Stimulated activated CD8-positive, alpha-beta memory T cell treated with anti-CD3 and anti-CD28 coated beads, Interleukin-4, amount 100 ng/mL, for 1 hour (primary cell): ENCODE data around the gene MAGI1.
"Not testable (repeated sequence)": the region's sequence is repeated elsewhere in the genome, so short reads cannot be mapped to it uniquely, and the experiment has no call there.

Experiments
- DNase-seq, 2 donors: peaks; one replicate each; pipeline ENCODE4 v3.0.0-alpha.2; 2020; ENCODE audit warnings: low read depth in 2 of 2, low spot score in 1 of 2

Gene MAGI1

GRCh38 chr3:66041116-66041515 lies 2.4 kb upstream of the MAGI1 start:
- DNase-seq = no peak

GRCh38 chr3:66039590-66039887 lies 821 bp upstream of the MAGI1 start:
- DNase-seq = no peak

GRCh38 chr3:66038384-66038725 lies 363 bp downstream of the MAGI1 start:
- no peak for DNase-seq

GRCh38 chr3:66037986-66038369 lies 740 bp downstream of the MAGI1 start:
- no peak for DNase-seq

DNA sequence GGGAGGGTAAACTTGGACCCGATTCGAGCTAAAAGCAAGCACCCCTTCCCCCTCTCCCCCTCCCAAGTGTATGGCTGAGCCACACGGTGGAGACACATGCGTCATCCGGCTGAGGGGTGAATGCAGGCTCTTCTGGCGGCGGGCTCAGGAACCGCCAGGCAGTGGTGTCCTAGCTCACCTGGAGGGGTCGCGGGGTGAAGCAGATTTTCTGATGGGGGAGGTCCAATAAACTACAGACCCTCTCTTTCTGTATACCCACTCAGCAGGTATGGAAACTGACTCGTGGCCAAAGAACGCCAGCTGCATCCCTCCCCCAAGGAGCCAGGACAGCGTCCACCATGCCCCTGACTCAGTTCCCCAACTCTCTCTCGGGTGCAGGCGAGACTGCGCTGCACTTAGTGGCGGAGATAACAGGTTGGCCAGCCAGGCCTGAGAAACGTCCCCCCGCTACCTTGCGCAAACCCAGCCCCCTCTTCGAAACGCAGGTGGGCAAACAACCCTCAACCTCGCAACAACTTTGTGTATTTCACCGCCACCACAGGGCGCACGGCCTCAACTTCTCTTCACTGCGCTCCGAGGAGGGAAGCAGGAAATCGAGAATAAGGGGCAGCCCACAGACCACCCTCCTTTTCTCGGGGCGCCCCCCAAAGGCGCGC lies 1.3 kb downstream of the MAGI1 start:
- no peak for DNase-seq

GRCh38 chr3:66036586-66037148 lies 2.1 kb downstream of the MAGI1 start:
- DNase-seq = no peak

GRCh38 chr3:66035763-66036477 lies 2.8 kb downstream of the MAGI1 start:
- no peak for DNase-seq

GRCh38 chr3:66033241-66034138 lies 5.2 kb downstream of the MAGI1 start:
- no peak for DNase-seq

GRCh38 chr3:66031102-66031698 lies 7.5 kb downstream of the MAGI1 start:
- DNase-seq = no peak

GRCh38 chr3:66029443-66029842 lies 9.3 kb downstream of the MAGI1 start:
- no peak for DNase-seq

GRCh38 chr3:66029014-66029413 lies 9.7 kb downstream of the MAGI1 start:
- DNase-seq = no peak

- no peak for DNase-seq
Measured at GRCh38 chr3:66028457-66028856, 10.3 kb downstream of the MAGI1 start.

GRCh38 chr3:66027099-66027498 lies 11.6 kb downstream of the MAGI1 start:
- DNase-seq = not testable (repeated sequence)

- no peak for DNase-seq
Measured at GRCh38 chr3:66023738-66024385, 14.9 kb downstream of the MAGI1 start.

DNA sequence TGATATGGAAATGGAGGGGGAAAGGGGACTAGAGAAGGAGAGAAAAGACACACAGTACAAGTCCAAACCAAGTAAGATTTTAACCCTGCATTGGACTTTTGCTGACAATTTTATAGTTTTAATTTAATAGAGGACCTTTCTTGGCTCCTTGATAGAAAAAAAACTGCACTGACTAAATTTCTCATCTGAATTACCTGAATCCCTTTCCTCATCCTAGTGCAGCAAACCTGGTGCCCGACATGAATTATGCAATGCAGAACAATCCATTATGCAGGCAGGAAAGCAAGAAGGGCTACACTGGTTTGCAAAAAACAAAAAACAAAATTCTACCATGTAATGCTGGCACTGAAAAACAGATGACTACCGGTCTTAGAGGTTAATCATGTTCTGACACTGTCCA lies 15.5 kb downstream of the MAGI1 start:
- DNase-seq = no peak

- DNase-seq = no peak
Measured at GRCh38 chr3:66021731-66022131, 17.0 kb downstream of the MAGI1 start.

DNA sequence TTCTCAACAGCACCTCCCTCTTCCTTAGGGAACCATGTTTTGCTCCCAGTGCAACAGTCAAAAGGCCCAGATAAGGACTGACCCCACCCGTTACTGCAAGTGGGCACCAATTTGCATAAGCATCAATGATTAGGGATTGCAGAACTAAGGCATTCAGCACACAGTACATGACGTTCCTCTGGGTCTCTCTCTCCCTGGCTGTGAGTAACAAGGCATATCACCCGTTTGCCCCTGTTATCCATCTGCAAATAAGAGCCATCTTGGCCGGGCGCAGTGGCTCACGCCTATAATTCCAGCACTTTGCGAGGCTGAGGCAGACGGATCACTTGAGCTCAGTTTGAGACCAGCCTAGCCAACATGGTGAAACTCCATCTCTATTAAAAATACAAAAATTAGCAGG lies 18.8 kb downstream of the MAGI1 start:
- no peak for DNase-seq

- DNase-seq = no peak
Measured at GRCh38 chr3:66018057-66019033, 20.4 kb downstream of the MAGI1 start.

DNA sequence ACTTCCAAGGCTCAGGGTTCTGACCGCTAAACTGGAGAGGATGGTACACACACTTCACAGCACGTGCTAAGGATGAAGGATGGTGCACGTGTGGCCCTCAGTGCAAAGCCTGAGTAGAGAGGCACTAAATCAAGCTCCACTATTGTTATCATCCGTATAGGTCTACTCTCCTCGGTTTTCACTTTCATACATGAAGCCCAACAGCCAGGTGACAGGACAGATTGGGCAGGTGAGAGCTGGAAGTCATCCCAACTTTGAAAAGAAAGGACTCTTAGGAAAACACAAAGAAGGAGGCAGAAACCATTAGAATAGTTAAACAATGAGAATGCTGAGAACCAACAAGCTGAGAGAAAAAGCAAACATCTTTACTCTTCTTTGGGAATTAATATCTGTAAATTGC lies 21.1 kb downstream of the MAGI1 start:
- DNase-seq = no peak

DNA sequence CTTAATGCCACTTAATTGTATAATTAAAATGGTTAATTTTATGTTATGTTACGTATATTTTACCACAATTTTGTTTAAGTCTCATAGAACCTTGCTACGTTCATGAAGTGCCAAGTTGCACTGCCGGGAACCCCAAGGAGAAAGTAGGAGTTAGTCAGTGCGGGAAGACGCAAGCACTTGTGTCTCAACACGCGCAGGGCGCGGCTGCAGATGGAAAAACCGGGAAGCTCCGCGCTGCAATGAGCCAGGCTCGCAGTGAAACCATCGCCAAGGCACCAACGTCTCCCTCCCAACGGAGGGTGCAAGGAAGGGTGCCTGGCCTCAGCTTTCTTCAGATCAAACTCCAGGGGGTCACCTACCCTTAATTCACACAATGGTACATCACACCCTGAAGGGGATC lies 21.6 kb downstream of the MAGI1 start:
- DNase-seq = no peak
